Nephron progenitor cell (in vitro differentiated cells): ENCODE data around the gene MTR.

Source experiments
- DNase-seq: peaks from one replicate; pipeline ENCODE4 v3.0.0; 2021
- H3K27ac Mint-ChIP-seq: 2 replicates; pipeline ENCODE4 v1.8.0; 2021; ENCODE audit warnings: mild to moderate bottlenecking, moderate library complexity, mixed read lengths
- H3K27me3 Mint-ChIP-seq: 2 replicates; pipeline ENCODE4 v1.8.0; 2021; ENCODE audit warnings: mild to moderate bottlenecking, low read depth, mixed read lengths; ENCODE audit not compliant: poor library complexity
- H3K36me3 Mint-ChIP-seq: 2 replicates; pipeline ENCODE4 v1.8.0; 2021; ENCODE audit warnings: low read depth, mixed read lengths
- H3K4me1 Mint-ChIP-seq: 2 replicates; pipeline ENCODE4 v1.8.0; 2021; ENCODE audit warnings: mixed read lengths
- H3K4me3 Mint-ChIP-seq: 2 replicates; pipeline ENCODE4 v1.8.0; 2021; ENCODE audit warnings: mild to moderate bottlenecking, moderate library complexity, mixed read lengths
- H3K9me3 Mint-ChIP-seq: 2 replicates; pipeline ENCODE4 v1.8.0; 2021; ENCODE audit warnings: mild to moderate bottlenecking, moderate library complexity, mixed read lengths
- TF ChIP-seq, protein P1 (sequence below): fragments of 200-600 bp; sonication (generic); IDR thresholded peaks from 2 replicates; pipeline ENCODE4 v1.5.0; 2021; ENCODE audit warnings: antibody characterized with exemption

The MTR gene

GRCh38 chr1:236917448-236917847, 122.4 kb downstream of the MTR start:
- Mint-ChIP-seq H3K4me1 (no peaks in the 10 kb centered on the region), H3K36me3 (peaks cover 12% of the 10 kb centered on the region), H3K27me3 (peaks cover 6% of the 10 kb centered on the region), H3K9me3 (peaks cover 39% of the 10 kb centered on the region), H3K27ac (no peak overlapping the region), H3K4me3 (no peak overlapping the region)
- no peak for DNase-seq
- TF ChIP-seq, protein P1, sequence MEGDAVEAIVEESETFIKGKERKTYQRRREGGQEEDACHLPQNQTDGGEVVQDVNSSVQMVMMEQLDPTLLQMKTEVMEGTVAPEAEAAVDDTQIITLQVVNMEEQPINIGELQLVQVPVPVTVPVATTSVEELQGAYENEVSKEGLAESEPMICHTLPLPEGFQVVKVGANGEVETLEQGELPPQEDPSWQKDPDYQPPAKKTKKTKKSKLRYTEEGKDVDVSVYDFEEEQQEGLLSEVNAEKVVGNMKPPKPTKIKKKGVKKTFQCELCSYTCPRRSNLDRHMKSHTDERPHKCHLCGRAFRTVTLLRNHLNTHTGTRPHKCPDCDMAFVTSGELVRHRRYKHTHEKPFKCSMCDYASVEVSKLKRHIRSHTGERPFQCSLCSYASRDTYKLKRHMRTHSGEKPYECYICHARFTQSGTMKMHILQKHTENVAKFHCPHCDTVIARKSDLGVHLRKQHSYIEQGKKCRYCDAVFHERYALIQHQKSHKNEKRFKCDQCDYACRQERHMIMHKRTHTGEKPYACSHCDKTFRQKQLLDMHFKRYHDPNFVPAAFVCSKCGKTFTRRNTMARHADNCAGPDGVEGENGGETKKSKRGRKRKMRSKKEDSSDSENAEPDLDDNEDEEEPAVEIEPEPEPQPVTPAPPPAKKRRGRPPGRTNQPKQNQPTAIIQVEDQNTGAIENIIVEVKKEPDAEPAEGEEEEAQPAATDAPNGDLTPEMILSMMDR = no peak

- TF ChIP-seq, protein P1 = no peak
- H3K4me1 Mint-ChIP-seq = no peaks in the 10 kb centered on the region
- peaks cover 35% of the 10 kb centered on the region for H3K9me3 Mint-ChIP-seq
- no peak overlapping the region for H3K27ac Mint-ChIP-seq
- peaks cover under 1% of the 10 kb centered on the region for H3K27me3 Mint-ChIP-seq
- DNase-seq = no peak
- H3K36me3 Mint-ChIP-seq = peaks cover 12% of the 10 kb centered on the region
- H3K4me3 Mint-ChIP-seq = no peak overlapping the region
Observed at GRCh38 chr1:236920286-236920894, 125.3 kb downstream of the MTR start.

DNA sequence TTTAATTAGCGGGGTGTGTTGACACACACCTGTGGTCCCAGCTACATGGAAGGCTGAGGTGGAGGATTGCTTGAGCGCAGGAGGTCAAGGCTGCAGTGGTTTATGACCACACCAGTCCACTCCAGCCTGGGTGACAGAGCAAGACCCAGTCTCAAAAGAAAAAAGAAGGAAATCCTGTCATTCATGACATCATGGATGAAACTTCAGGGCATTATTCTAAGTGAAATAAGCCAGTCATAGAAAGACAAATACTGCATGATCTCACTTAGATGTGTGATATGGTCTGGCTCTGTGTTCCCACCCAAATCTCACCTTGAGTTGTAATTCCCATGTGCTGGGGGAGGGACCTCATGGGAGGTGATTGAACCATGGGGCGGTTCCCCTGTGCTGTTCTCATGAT, 126.5 kb downstream of the MTR start:
- Mint-ChIP-seq H3K4me3 (no peak overlapping the region), H3K36me3 (peaks cover 12% of the 10 kb centered on the region), H3K9me3 (peaks cover 23% of the 10 kb centered on the region), H3K27ac (no peak overlapping the region), H3K27me3 (peaks cover 5% of the 10 kb centered on the region), H3K4me1 (no peaks in the 10 kb centered on the region)
- TF ChIP-seq, protein P1 = no peak
- no peak for DNase-seq

DNA sequence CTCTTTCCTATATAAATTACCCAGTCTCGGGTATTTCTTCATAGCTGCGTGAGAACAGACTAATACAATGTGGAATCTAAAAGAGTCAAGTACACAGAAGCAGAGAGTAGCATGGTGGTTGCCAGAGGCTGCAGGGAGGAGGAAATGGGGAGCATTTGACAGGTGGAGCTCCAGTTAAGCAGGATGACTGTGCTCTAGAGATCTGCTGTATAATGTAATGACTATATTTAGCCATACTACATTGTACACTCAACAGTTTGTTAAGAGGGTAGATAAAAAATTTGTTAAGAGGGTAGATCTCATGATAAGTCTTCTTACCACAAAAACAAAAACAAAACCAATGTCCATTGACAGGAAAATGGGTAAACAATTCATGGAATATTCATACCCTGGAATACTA, 127.1 kb downstream of the MTR start:
- H3K4me3 Mint-ChIP-seq = no peak overlapping the region
- H3K27me3 Mint-ChIP-seq = peaks cover 8% of the 10 kb centered on the region
- TF ChIP-seq, protein P1 = no peak
- no peaks in the 10 kb centered on the region for H3K4me1 Mint-ChIP-seq
- peaks cover 18% of the 10 kb centered on the region for H3K9me3 Mint-ChIP-seq
- DNase-seq = no peak
- no peak overlapping the region for H3K27ac Mint-ChIP-seq
- peaks cover 9% of the 10 kb centered on the region for H3K36me3 Mint-ChIP-seq

- Mint-ChIP-seq H3K36me3 (no peaks in the 10 kb centered on the region), H3K9me3 (no peaks in the 10 kb centered on the region)
Observed at GRCh38 chr1:236925386-236925785, 130.3 kb downstream of the MTR start.

GRCh38 chr1:236930503-236930902, 135.4 kb downstream of the MTR start:
- peak overlapping the region; percentile 33 for H3K27ac Mint-ChIP-seq

More at GRCh38 chr1:236925386-236925785, 130.3 kb downstream of the MTR start:
- no peaks in the 10 kb centered on the region for H3K4me1 Mint-ChIP-seq
- DNase-seq = no peak
- TF ChIP-seq, protein P1 = no peak
- H3K27me3 Mint-ChIP-seq = peaks cover 8% of the 10 kb centered on the region
- H3K27ac Mint-ChIP-seq = no peak overlapping the region
- H3K4me3 Mint-ChIP-seq = no peak overlapping the region

More at GRCh38 chr1:236930503-236930902, 135.4 kb downstream of the MTR start:
- Mint-ChIP-seq H3K9me3 (no peaks in the 10 kb centered on the region), H3K27me3 (peaks cover 8% of the 10 kb centered on the region), H3K4me3 (no peak overlapping the region), H3K4me1 (no peaks in the 10 kb centered on the region), H3K36me3 (no peaks in the 10 kb centered on the region)
- DNase-seq = no peak
- TF ChIP-seq, protein P1 = no peak
